IMR-90 (cell line): ENCODE data around the gene PAXIP1. TPM values are rescaled to one million over a fixed set of nuclear protein-coding genes. Genes with fewer than 3 reads are reported as not detected.

ENCODE experiments used
- ATAC-seq: fragments of 200-7000 bp; cut with Tn5 transposase; 2 replicates; pipeline ENCODE4 v1.9.1; 2020; ENCODE audit warnings: low read depth, mild to moderate bottlenecking, moderate library complexity
- BruUV-seq: library from RNA; stranded (reverse); fragments of 400-500 nt; replicated peaks from 2 replicates; lab custom pipeline; 2021; lab: Mats Ljungman, UMichigan
- CTCF ChIA-PET: fragments of 300-600 bp; formaldehyde crosslinking; extraction: SDS; loops from one replicate; lab custom pipeline; 2021; ENCODE audit warnings: antibody characterized with exemption; lab: Yijun Ruan, JAX
- POLR2A ChIA-PET: fragments of 300-600 bp; sonication (Branson Sonifier 250); formaldehyde crosslinking; loops from one replicate; lab custom pipeline; 2022; ENCODE audit warnings: antibody characterized with exemption; ENCODE audit not compliant: unreplicated experiment; lab: Charles Lee
- DNase-seq: peaks from one replicate; pipeline ENCODE4 v3.0.0; 2013
- H2AFZ ChIP-seq: replicated peaks from 2 replicates; pipeline ENCODE3; 2013; ENCODE audit warnings: low read length, mild to moderate bottlenecking; ENCODE audit not compliant: poor library complexity
- H2AK5ac ChIP-seq: 2 replicates; pipeline ENCODE4 v1.6.1; 2013; ENCODE audit warnings: low read depth, low read length, inconsistent platforms
- H2AK9ac ChIP-seq: replicated peaks from 2 replicates; pipeline ENCODE3; 2013; ENCODE audit warnings: mild to moderate bottlenecking, low read depth, low read length, moderate library complexity; ENCODE audit not compliant: poor library complexity
- H2BK120ac ChIP-seq: 2 replicates; pipeline ENCODE4 v1.6.1; 2013; ENCODE audit warnings: low read depth, low read length, inconsistent platforms
- H2BK15ac ChIP-seq: 3 replicates; pipeline ENCODE4 v1.6.1; 2013; ENCODE audit warnings: low read depth, low read length, inconsistent platforms
- H2BK20ac ChIP-seq: 2 replicates; pipeline ENCODE4 v1.6.1; 2013; ENCODE audit warnings: low read depth, mild to moderate bottlenecking, inconsistent platforms, low read length, moderate library complexity
- H2BK5ac ChIP-seq: 2 replicates; pipeline ENCODE4 v1.6.1; 2013; ENCODE audit warnings: mild to moderate bottlenecking, low read depth, low read length, inconsistent platforms; ENCODE audit not compliant: poor library complexity, severe bottlenecking
- H3K14ac ChIP-seq: replicated peaks from 2 replicates; pipeline ENCODE4 v1.6.1; 2013; ENCODE audit warnings: low read depth, low read length, inconsistent platforms
- H3K18ac ChIP-seq: 2 replicates; pipeline ENCODE4 v1.6.1; 2013; ENCODE audit warnings: low read depth, low read length, control low read depth
- H3K23ac ChIP-seq: 2 replicates; pipeline ENCODE4 v1.6.1; 2013; ENCODE audit warnings: low read depth, low read length, inconsistent platforms
- H3K27ac ChIP-seq: 2 replicates; pipeline ENCODE4 v1.5.1; 2013; ENCODE audit warnings: mild to moderate bottlenecking, control low read depth, low read length; ENCODE audit not compliant: insufficient read depth
- H3K27me3 ChIP-seq: 2 replicates; pipeline ENCODE4 v1.6.1; 2013; ENCODE audit warnings: low read length; ENCODE audit not compliant: control insufficient read depth, insufficient read depth
- H3K36me3 ChIP-seq: 2 replicates; pipeline ENCODE4 v1.6.1; 2013; ENCODE audit warnings: low read length, mixed read lengths; ENCODE audit not compliant: control insufficient read depth, insufficient read depth
- H3K4ac ChIP-seq: 2 replicates; pipeline ENCODE4 v1.6.1; 2013; ENCODE audit warnings: low read depth, low read length, inconsistent platforms
- H3K4me1 ChIP-seq: 2 replicates; pipeline ENCODE4 v1.6.1; 2013; ENCODE audit warnings: low read length, mixed read lengths; ENCODE audit not compliant: control insufficient read depth, insufficient read depth
- H3K4me2 ChIP-seq: 2 replicates; pipeline ENCODE4 v1.6.1; 2013; ENCODE audit warnings: low read depth, mild to moderate bottlenecking, control low read depth, low read length, moderate library complexity
- H3K4me3 ChIP-seq: 2 replicates; pipeline ENCODE4 v1.5.1; 2013; ENCODE audit warnings: low read depth, mild to moderate bottlenecking, control low read depth, low read length, moderate library complexity; ENCODE audit not compliant: insufficient read depth
- H3K56ac ChIP-seq: 2 replicates; pipeline ENCODE4 v1.6.1; 2013; ENCODE audit warnings: low read length, inconsistent platforms; ENCODE audit not compliant: insufficient read depth; ENCODE audit errors: extremely low read depth
- H3K79me1 ChIP-seq, 2 experiments: 2 replicates each; pipeline ENCODE4 v1.6.1; 2013; ENCODE audit warnings: low read length in 2 of 2, inconsistent platforms in 1 of 2, low read depth in 1 of 2
- H3K9ac ChIP-seq: 2 replicates; pipeline ENCODE4 v1.6.1; 2013; ENCODE audit warnings: low read depth, low read length, control low read depth
- H3K9me1 ChIP-seq: 2 replicates; pipeline ENCODE4 v1.6.1; 2013; ENCODE audit warnings: low read length, inconsistent platforms; ENCODE audit not compliant: insufficient read depth
- H3K9me3 ChIP-seq: 2 replicates; pipeline ENCODE4 v1.6.1; 2013; ENCODE audit warnings: low read length; ENCODE audit not compliant: control insufficient read depth, insufficient read depth
- H4K20me1 ChIP-seq: 2 replicates; pipeline ENCODE4 v1.6.1; 2013; ENCODE audit warnings: low read length, inconsistent platforms; ENCODE audit not compliant: insufficient read depth
- H4K5ac ChIP-seq: 2 replicates; pipeline ENCODE4 v1.6.1; 2013; ENCODE audit warnings: mild to moderate bottlenecking, low read depth, low read length, control low read depth
- H4K8ac ChIP-seq, 2 experiments: 2 replicates each; pipeline ENCODE4 v1.6.1; 2013; ENCODE audit warnings: low read depth in 2 of 2, low read length in 2 of 2, control low read depth in 1 of 2, inconsistent platforms in 1 of 2
- H4K91ac ChIP-seq: 2 replicates; pipeline ENCODE4 v1.6.1; 2013; ENCODE audit warnings: low read depth, low read length, inconsistent platforms; ENCODE audit not compliant: insufficient read depth
- BHLHE40 ChIP-seq: fragments of 150-350 bp; IDR thresholded peaks from 2 replicates; pipeline ENCODE4 v1.6.1; 2016; ENCODE audit warnings: mild to moderate bottlenecking, low read depth, low read length
- CEBPB ChIP-seq: IDR thresholded peaks from 2 replicates; pipeline ENCODE4 v1.6.1; 2012; ENCODE audit warnings: low read depth, low read length, improper control_type of control experiment
- CHD1 ChIP-seq: IDR thresholded peaks from 2 replicates; pipeline ENCODE4 v1.6.1; 2012; ENCODE audit warnings: low read depth, low read length, improper control_type of control experiment
- CTCF ChIP-seq: conservative IDR thresholded peaks from 2 replicates; pipeline ENCODE4 v1.5.1; 2012; ENCODE audit warnings: mild to moderate bottlenecking, low read depth, low read length, improper control_type of control experiment
- ELK1 ChIP-seq: fragments of 150-350 bp; IDR thresholded peaks from 2 replicates; pipeline ENCODE4 v1.6.1; 2016; ENCODE audit warnings: low read depth, mild to moderate bottlenecking, low read length, moderate library complexity, borderline replicate concordance
- FOS ChIP-seq: fragments of 150-350 bp; IDR thresholded peaks from 2 replicates; pipeline ENCODE4 v1.6.1; 2016; ENCODE audit warnings: low read depth, low read length
- MAFK ChIP-seq: IDR thresholded peaks from 2 replicates; pipeline ENCODE4 v1.6.1; 2012; ENCODE audit warnings: low read depth, low read length, improper control_type of control experiment
- MAZ ChIP-seq: IDR thresholded peaks from 2 replicates; pipeline ENCODE4 v1.6.1; 2012; ENCODE audit warnings: low read depth, mild to moderate bottlenecking, low read length, improper control_type of control experiment, moderate library complexity, borderline replicate concordance
- MXI1 ChIP-seq: IDR thresholded peaks from 2 replicates; pipeline ENCODE4 v1.6.1; 2012; ENCODE audit warnings: low read depth, mild to moderate bottlenecking, low read length, moderate library complexity, borderline replicate concordance
- NFE2L2 ChIP-seq: fragments of 150-350 bp; IDR thresholded peaks from 2 replicates; pipeline ENCODE4 v1.6.1; 2016; ENCODE audit warnings: low read depth, mild to moderate bottlenecking, low read length
- POLR2A ChIP-seq: IDR thresholded peaks from 2 replicates; pipeline ENCODE4 v1.6.1; 2012; ENCODE audit warnings: mild to moderate bottlenecking, low read depth, low read length
- RAD21 ChIP-seq: IDR thresholded peaks from 2 replicates; pipeline ENCODE4 v1.6.1; 2012; ENCODE audit warnings: low read length, improper control_type of control experiment
- RCOR1 ChIP-seq: IDR thresholded peaks from 2 replicates; pipeline ENCODE4 v1.6.1; 2012; ENCODE audit warnings: mild to moderate bottlenecking, low read length, improper control_type of control experiment; ENCODE audit not compliant: insufficient replicate concordance
- RFX5 ChIP-seq: IDR thresholded peaks from 2 replicates; pipeline ENCODE4 v1.8.0; 2012; ENCODE audit warnings: low read depth, mild to moderate bottlenecking, low read length, moderate library complexity
- SMC3 ChIP-seq: fragments of 150-350 bp; IDR thresholded peaks from 2 replicates; pipeline ENCODE4 v1.6.1; 2016; ENCODE audit warnings: low read depth, mild to moderate bottlenecking, antibody characterized with exemption, low read length, moderate library complexity
- USF2 ChIP-seq: fragments of 150-350 bp; IDR thresholded peaks from 2 replicates; pipeline ENCODE4 v1.6.1; 2017; ENCODE audit warnings: mild to moderate bottlenecking, antibody characterized with exemption, low read length, low read depth
- WGBS, 2 experiments: methylation state at CpG; one replicate each; pipeline versions ENCODE4 v1.1.5 to v1.1.7; 2013; ENCODE audit warnings: missing lambda C conversion rate in 2 of 2; ENCODE audit not compliant: insufficient read length in 1 of 2; ENCODE audit errors: extremely low coverage in 2 of 2; 5-methylcytosine and 5-hydroxymethylcytosine counted together
- dilution Hi-C: fragments of 300-500 bp; cut with HindIII; formaldehyde crosslinking; loops from one replicate; pipeline ENCODE4 v1.14.3; 2018; ENCODE audit warnings: low sequenced_read_pairs; ENCODE audit not compliant: unreplicated experiment
- in situ Hi-C: fragments of 300-500 bp; cut with MboI; formaldehyde crosslinking; loops from 3 replicates; pipeline ENCODE4 v1.14.3; 2019; ENCODE audit warnings: low sequenced_read_pairs, inconsistent platforms, mixed read lengths
- intact Hi-C: fragments of 100-400 bp; cut with micrococcal nuclease; formaldehyde crosslinking; loops from 2 replicates; pipeline ENCODE4 v1.10.0; 2022
- polyA plus RNA-seq, 3 experiments: library from polyadenylated mRNA; depleted of rRNA; stranded (reverse); fragments of >200 nt; gene quantifications; 2 replicates each; pipeline ENCODE4 v1.2.3, GENCODE V29; 2012; ENCODE audit warnings: low replicate concordance in 1 of 3
- total RNA-seq: library from RNA; depleted of rRNA; stranded (reverse); fragments of >200 nt; gene quantifications from 2 replicates; pipeline ENCODE4 v1.2.3, GENCODE V29; 2012

The PAXIP1 gene
- total and polyA plus RNA-seq, 2 of the 4 experiments (the other 2 are of a cell fraction): 7.3 to 8.7 TPM

- no peak overlapping the region for H4K5ac ChIP-seq
These were observed 37.9 kb downstream of the PAXIP1 start for GRCh38 chr7:154965014-154965413.

More at GRCh38 chr7:154965014-154965413, 37.9 kb downstream of the PAXIP1 start:
- dilution Hi-C loops: no loop called here
- no TSS peak for BruUV-seq
- intact Hi-C loops: no loop called here
- no peak overlapping the region for H2BK20ac ChIP-seq
- peaks cover 3% of the 10 kb centered on the region; the same call in 1 of the 2 replicates for H3K4me1 ChIP-seq
- peaks cover 2% of the 10 kb centered on the region; the same call in 1 of the 2 replicates for H3K9me1 ChIP-seq
- no peaks in the 10 kb centered on the region for H4K20me1 ChIP-seq
- no peak overlapping the region for H4K8ac ChIP-seq
- H2BK15ac ChIP-seq: no peak overlapping the region
- no peak overlapping the region for H3K56ac ChIP-seq
- H3K4ac ChIP-seq: no peak overlapping the region
- H3K9me3 ChIP-seq: no peaks in the 10 kb centered on the region
- no peak for DNase-seq
- H3K79me1 ChIP-seq: no peaks in the 10 kb centered on the region; a peak in 2 of 4 replicates
- no peak overlapping the region for H2AK5ac ChIP-seq
- ChIA-PET CTCF (interaction anchor here (1.3 kb wide), 1 partner anchor 10 kb away, joined by 5 read pairs; no protein-coding TSS in a partner anchor), POLR2A (no interaction called here)
- peaks cover 46% of the 10 kb centered on the region for H3K36me3 ChIP-seq
- TF ChIP-seq ELK1: no peak
- TF ChIP-seq RCOR1: no peak
- no peak for TF ChIP-seq MXI1
- TF ChIP-seq RAD21: no peak
- no peak for TF ChIP-seq RFX5
- no peak for TF ChIP-seq POLR2A
- no peak for TF ChIP-seq USF2
- no peak for TF ChIP-seq BHLHE40
- no peak for TF ChIP-seq CEBPB
- no peak for TF ChIP-seq FOS
- TF ChIP-seq MAFK: no peak
- TF ChIP-seq NFE2L2: no peak
- TF ChIP-seq CHD1: no peak
- no peak for TF ChIP-seq MAZ
- no peak for TF ChIP-seq CTCF
- no peak for TF ChIP-seq SMC3
- H2AK9ac ChIP-seq: no peak overlapping the region
- H3K27me3 ChIP-seq: no peaks in the 10 kb centered on the region
- in situ Hi-C loops: no loop called here
- H3K4me2 ChIP-seq: no peak overlapping the region
- H3K9ac ChIP-seq: no peak overlapping the region
- H2AFZ ChIP-seq: no peak overlapping the region
- no peak overlapping the region for H3K18ac ChIP-seq
- H2BK120ac ChIP-seq: no peak overlapping the region
- no peak overlapping the region for H3K4me3 ChIP-seq
- no peak; the same call in 1 of the 2 replicates for ATAC-seq
- no peak overlapping the region for H4K91ac ChIP-seq
- no peak overlapping the region for H3K14ac ChIP-seq
- no peak overlapping the region for H2BK5ac ChIP-seq
- WGBS, 2 experiments: no CpG with 5 or more reads among the region's 6 CpGs
- H3K23ac ChIP-seq: no peak overlapping the region
- H3K27ac ChIP-seq: no peak overlapping the region
